Heart left ventricle (tissue), 16 donors: ENCODE data around the gene E2F3. TPM values are rescaled to one million over a fixed set of nuclear protein-coding genes. Genes with fewer than 3 reads are reported as not detected.
A peak's percentile ranks its signal among the peaks of the same experiment; 100 is the strongest.

Experiments
- ATAC-seq, 4 donors: fragments of 200-7000 bp; cut with Tn5 transposase; one replicate each; pipeline ENCODE4 v1.9.1; 2020 to 2022; ENCODE audit warnings: moderate library complexity in 4 of 4, mild to moderate bottlenecking in 3 of 4, moderate number of reproducible peaks in 1 of 4
- DNase-seq, 5 donors: peaks; one replicate each; pipeline ENCODE4 v3.0.0-alpha.2; 2020
- H3K27ac ChIP-seq, 12 donors: fragments of 200-600 bp; sonication (generic) in 4 of 12; one replicate each; pipeline versions ENCODE4 v1.5.0 to v1.8.0; 2016 to 2022; ENCODE audit warnings: mild to moderate bottlenecking in 2 of 12
- H3K27me3 ChIP-seq, 9 donors: fragments of 200-600 bp; sonication (generic) in 2 of 9; one replicate each; pipeline versions ENCODE4 v1.5.1 to v1.8.0; 2016 to 2022; ENCODE audit warnings: mild to moderate bottlenecking in 3 of 9
- H3K36me3 ChIP-seq, 9 donors: fragments of 200-600 bp; sonication (generic) in 2 of 9; one replicate each; pipeline versions ENCODE4 v1.5.0 to v1.8.0; 2018 to 2022; ENCODE audit warnings: mild to moderate bottlenecking in 2 of 9
- H3K4me1 ChIP-seq, 12 donors: fragments of 200-600 bp; sonication (generic) in 4 of 12; one replicate each; pipeline versions ENCODE4 v1.5.0 to v1.8.0; 2016 to 2022; ENCODE audit warnings: mild to moderate bottlenecking in 3 of 12
- H3K4me3 ChIP-seq, 12 donors: fragments of 200-600 bp; sonication (generic) in 4 of 12; one replicate each; pipeline versions ENCODE4 v1.5.0 to v1.8.0; 2017 to 2022; ENCODE audit warnings: mild to moderate bottlenecking in 9 of 12, moderate library complexity in 4 of 12
- H3K9me3 ChIP-seq, 12 donors: fragments of 200-600 bp; sonication (generic) in 4 of 12; one replicate each; pipeline versions ENCODE4 v1.5.0 to v1.8.0; 2016 to 2022; ENCODE audit warnings: mild to moderate bottlenecking in 1 of 12
- POLR2A ChIP-seq, 2 donors: fragments of 450-650 bp; IDR thresholded peaks; one replicate each; pipeline ENCODE4 v1.6.1; 2017; ENCODE audit warnings: antibody characterized with exemption in 2 of 2, mild to moderate bottlenecking in 2 of 2, moderate library complexity in 2 of 2
- WGBS, 4 donors: extraction: QIAGEN DNeasy Blood & Tissue Kit in 2 of 4; methylation state at CpG; one replicate each; pipeline versions ENCODE4 v1.1.5 to v1.1.7; 2013 to 2018; 5-methylcytosine and 5-hydroxymethylcytosine counted together
- intact Hi-C, 10 donors: fragments of 100-400 bp; cut with DNase I; formaldehyde crosslinking; loops; one replicate each; pipeline versions ENCODE4 v1.11.1 to v1.14.2; 2022
- polyA plus RNA-seq, 2 donors: library from polyadenylated mRNA; stranded (reverse); fragments of 200-250 nt; gene quantifications; one replicate each; pipeline ENCODE4 v1.2.3, GENCODE V29; 2013
- total RNA-seq, 9 donors: library from RNA; depleted of rRNA in 2 of 9; stranded (reverse); fragments of >200 nt in 2 of 9; fragmentation: NEBNext Ultra II Directional in 3 of 9; extraction: Animal tissue kit (Norgen Biotek cat#: 25700) in 3 of 9; gene quantifications; one replicate each; pipeline versions ENCODE4 v1.1.0 to v1.2.4, GENCODE V29; 2016 to 2023
- TF ChIP-seq, protein P1 (sequence below), 12 donors: fragments of 200-600 bp; sonication (generic) in 4 of 12; IDR thresholded peaks; one replicate each; pipeline versions ENCODE4 v1.5.0 to v1.8.0; 2018 to 2022; ENCODE audit warnings: antibody characterized with exemption in 12 of 12, mild to moderate bottlenecking in 5 of 12
- donor health status: ischemic (EF 13 %, LVEDD 7.1; RV severe dilation, severe dysfunction).
- donor health status: healthy with polysubstance abuse.
- donor health status: DM: no; HTN: yes; CAD: no.
- donor health status: DM: no; HTN: no; CAD: no.
- donor health status: ischemic (EF 25% LVEDD 6.9; RV normal size, moderate dysfunction).
- donor health status: ischemic (EF 25% LVEDD 5.7; RV mildly dilated, moderate dysfunction).
- donor health status: healthy.
- donor health status: DM: yes; HTN: yes; CAD: no.
- donor health status: ischemic (EF 35%, LVEDD 5.7; RV mildly dilated, moderate dysfunction).
- donor health status: nonischemic (EF 11% LVEDD 7.7; RV severe dilation, severe dysfunction).
- donor health status: DM: yes; HTN: yes; CAD: no.
- donor health status: PGD.
- donor health status: ischemic (EF 29% LVEDD 5.4; RV normal size, mild dysfunction).
- donor health status: nonischemic (EF 23%, LVEDD 6.1; RV moderate dilation, normal function).

E2F3 gene
- total and polyA plus RNA-seq, 11 donors: 2.7 to 13.8 (median 6.7) TPM

DNA sequence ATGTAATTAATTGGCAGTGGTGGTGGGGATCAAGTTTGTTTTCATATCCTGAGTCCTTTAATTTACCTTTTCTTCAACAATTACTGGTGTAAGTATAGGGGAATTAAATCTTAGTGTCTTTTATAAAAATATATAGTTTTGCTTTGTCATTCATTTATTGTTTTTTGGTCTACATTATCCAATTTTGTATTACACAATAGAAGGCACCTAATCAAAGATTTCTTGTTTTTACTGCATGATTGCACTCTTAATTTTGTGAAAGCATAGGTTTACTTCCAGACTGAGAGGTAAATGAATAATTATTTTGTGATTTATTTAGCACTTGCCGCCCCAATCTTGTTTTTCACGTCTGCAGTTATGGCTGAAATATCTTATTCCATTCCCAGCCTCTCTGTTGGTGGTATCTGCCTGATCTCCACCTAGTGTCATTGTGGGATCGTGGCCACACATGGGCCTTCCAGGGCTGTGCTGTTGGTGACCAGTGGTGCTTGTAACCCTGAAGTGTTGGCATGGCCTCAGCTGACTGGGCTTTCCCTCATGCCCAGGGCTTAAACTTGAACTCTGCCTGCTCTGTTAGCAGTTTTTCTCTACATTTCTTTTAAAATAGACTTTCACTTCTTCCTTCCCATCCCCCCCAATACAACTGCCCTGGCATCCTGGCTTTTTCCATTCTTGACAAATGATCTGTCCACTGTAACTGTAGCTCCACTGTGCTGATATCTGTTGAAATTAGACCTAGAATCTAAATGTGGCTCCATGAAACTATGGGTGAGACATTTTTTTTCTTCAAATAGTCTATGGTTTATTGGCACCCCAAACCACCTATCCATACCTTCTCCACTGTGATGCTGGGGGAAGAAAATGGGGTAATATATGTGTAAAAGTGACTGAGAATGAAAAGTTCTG, 24.8 kb downstream of the E2F3 start:
- no peak overlapping the region for H3K4me3 ChIP-seq
- intact Hi-C loops: no loop called here
- no peak overlapping the region for H3K27ac ChIP-seq
- DNase-seq: peak in 1 of 5 donors; percentile 39
- peaks cover 0 to 52% (median 22%) of the 10 kb centered on the region in 12 donors for H3K4me1 ChIP-seq
- H3K9me3 ChIP-seq: peaks cover 0 to 11% (median 0%) of the 10 kb centered on the region in 12 donors
- no peak for TF ChIP-seq POLR2A (IDR thresholded peaks at IDR 0.05)
- TF ChIP-seq, protein P1, sequence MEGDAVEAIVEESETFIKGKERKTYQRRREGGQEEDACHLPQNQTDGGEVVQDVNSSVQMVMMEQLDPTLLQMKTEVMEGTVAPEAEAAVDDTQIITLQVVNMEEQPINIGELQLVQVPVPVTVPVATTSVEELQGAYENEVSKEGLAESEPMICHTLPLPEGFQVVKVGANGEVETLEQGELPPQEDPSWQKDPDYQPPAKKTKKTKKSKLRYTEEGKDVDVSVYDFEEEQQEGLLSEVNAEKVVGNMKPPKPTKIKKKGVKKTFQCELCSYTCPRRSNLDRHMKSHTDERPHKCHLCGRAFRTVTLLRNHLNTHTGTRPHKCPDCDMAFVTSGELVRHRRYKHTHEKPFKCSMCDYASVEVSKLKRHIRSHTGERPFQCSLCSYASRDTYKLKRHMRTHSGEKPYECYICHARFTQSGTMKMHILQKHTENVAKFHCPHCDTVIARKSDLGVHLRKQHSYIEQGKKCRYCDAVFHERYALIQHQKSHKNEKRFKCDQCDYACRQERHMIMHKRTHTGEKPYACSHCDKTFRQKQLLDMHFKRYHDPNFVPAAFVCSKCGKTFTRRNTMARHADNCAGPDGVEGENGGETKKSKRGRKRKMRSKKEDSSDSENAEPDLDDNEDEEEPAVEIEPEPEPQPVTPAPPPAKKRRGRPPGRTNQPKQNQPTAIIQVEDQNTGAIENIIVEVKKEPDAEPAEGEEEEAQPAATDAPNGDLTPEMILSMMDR (IDR thresholded peaks at IDR 0.05): no peak
- H3K27me3 ChIP-seq: no peaks in the 10 kb centered on the region
- peaks cover 0 to 8% (median 0%) of the 10 kb centered on the region in 9 donors for H3K36me3 ChIP-seq
- WGBS, 4 donors: 74 to 86% (median 79%) methylated on average over 3 of the region's 3 CpGs
- peak in 3 of 4 donors; percentile 44 to 67 (median 61) for ATAC-seq

DNA sequence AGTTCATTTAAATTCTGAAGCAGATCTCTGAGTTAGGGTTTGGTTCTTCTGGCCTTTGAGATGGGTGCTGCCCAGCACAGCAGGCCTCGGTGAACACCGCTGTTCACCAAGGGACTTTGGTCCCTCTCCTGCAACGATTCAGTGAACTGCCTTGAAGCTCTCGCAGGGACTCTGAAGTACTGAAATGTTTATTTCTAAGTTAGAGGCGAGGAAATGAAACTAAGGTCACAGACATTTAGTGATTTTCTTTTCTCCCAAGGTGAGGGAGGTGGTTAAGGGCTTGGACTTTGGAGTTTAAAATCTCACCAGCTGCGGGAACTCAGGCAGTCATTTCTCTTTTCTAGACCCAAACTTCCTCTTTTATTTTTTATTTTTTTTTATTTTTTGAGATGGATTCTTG, 26.2 kb downstream of the E2F3 start:
- DNase-seq (no peak), ATAC-seq (no peak)
- H3K4me3 ChIP-seq: no peak overlapping the region
- peak overlapping the region in 3 of 12 donors; percentile 15 to 50 (median 23) for H3K27ac ChIP-seq
- H3K9me3 ChIP-seq: no peaks in the 10 kb centered on the region
- H3K27me3 ChIP-seq: no peaks in the 10 kb centered on the region
- TF ChIP-seq POLR2A (IDR thresholded peaks at IDR 0.05): no peak
- TF ChIP-seq, protein P1 (IDR thresholded peaks at IDR 0.05): no peak
- H3K36me3 ChIP-seq: peaks cover 0 to 17% (median 0%) of the 10 kb centered on the region in 9 donors
- WGBS, 4 donors: 77 to 97% (median 80%) methylated on average over 6 of the region's 6 CpGs
- H3K4me1 ChIP-seq: peaks cover 0 to 52% (median 22%) of the 10 kb centered on the region in 12 donors
- intact Hi-C loops: no loop called here

DNA sequence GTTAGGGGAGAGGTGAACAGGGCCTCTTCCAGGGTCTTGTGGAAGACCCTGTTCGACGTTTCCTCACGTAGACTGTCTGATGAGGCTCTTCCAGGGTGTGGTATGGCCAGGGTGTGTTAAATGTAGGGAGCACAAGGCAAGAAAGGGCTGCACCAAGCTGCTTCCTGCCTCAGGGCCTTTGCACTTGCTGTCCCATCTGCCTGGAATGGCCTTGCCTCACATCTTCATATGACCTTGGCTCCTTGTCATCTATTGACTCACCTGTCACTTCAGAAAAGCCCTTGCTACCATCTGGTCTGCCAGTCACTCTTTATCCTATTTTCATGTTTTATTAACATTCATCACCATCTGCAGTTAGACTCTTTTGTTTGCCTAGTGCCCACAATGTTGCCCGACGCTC, 31.0 kb downstream of the E2F3 start:
- TF ChIP-seq, protein P1 (IDR thresholded peaks at IDR 0.05): no peak
- TF ChIP-seq POLR2A (IDR thresholded peaks at IDR 0.05): no peak
- DNase-seq: no peak
- H3K36me3 ChIP-seq: peaks cover 0 to 19% (median 0%) of the 10 kb centered on the region in 9 donors
- WGBS, 4 donors: 94 to 98% (median 97%) methylated on average over 5 of the region's 5 CpGs
- intact Hi-C loops: no loop called here
- H3K27ac ChIP-seq: no peak overlapping the region
- no peaks in the 10 kb centered on the region for H3K9me3 ChIP-seq
- no peak for ATAC-seq
- no peaks in the 10 kb centered on the region for H3K27me3 ChIP-seq
- H3K4me3 ChIP-seq: no peak overlapping the region
- peaks cover 0 to 21% (median 15%) of the 10 kb centered on the region in 12 donors for H3K4me1 ChIP-seq

DNA sequence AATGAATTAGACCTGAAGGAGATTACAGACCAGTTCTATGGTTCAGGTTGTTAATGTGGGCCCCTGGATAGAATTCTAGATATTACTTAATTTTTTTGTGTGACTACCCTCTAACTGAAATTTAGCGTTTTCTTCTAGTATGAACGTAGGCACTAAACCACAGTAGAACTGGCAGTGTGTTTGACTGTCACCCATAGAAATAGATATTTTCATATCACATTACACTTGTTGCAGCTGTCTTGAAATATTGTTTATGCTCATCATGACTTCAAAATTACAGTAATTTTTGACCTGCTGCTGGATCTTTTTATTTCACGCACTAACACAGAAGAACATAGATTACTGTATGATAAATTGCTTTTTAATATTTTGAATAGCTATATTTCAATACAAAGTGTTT, 31.6 kb downstream of the E2F3 start:
- DNase-seq (no peak), ATAC-seq (no peak)
- WGBS, 4 donors: 97 to 99% (median 98%) methylated on average over 3 of the region's 3 CpGs
- Histone ChIP-seq H3K36me3 (peaks cover 0 to 22% (median 0%) of the 10 kb centered on the region in 9 donors), H3K27me3 (no peaks in the 10 kb centered on the region), H3K4me1 (peaks cover 0 to 16% (median 10%) of the 10 kb centered on the region in 12 donors), H3K27ac (no peak overlapping the region), H3K9me3 (no peaks in the 10 kb centered on the region), H3K4me3 (no peak overlapping the region)
- intact Hi-C loops: no loop called here
- TF ChIP-seq, protein P1 (IDR thresholded peaks at IDR 0.05): no peak
- no peak for TF ChIP-seq POLR2A (IDR thresholded peaks at IDR 0.05)
